HEK293 (cell line): ENCODE data around the gene ZFAND2B.
A peak's percentile ranks its signal among the peaks of the same experiment; 100 is the strongest.

Experiments
- CTCF ChIA-PET: fragments of 350-600 bp; formaldehyde crosslinking; extraction: SDS; loops from one replicate; lab custom pipeline; 2021; ENCODE audit warnings: antibody characterized with exemption; lab: Yijun Ruan, JAX
- POLR2A ChIA-PET: fragments of 300-600 bp; formaldehyde crosslinking; extraction: SDS; loops from one replicate; lab custom pipeline; 2020; ENCODE audit warnings: antibody characterized with exemption, inconsistent platforms; lab: Yijun Ruan, JAX
- H3K27ac ChIP-seq: fragments of 200-500 bp; sonication (Bioruptor generic); 2 replicates; pipeline ENCODE4 v1.5.1; 2014; ENCODE audit warnings: low read depth, low read length, control low read depth, inconsistent platforms; ENCODE audit errors: extremely low read depth
- H3K36me3 ChIP-seq, 2 experiments: fragments of 200-500 bp in 1 of 2; sonication (Bioruptor generic) in 1 of 2; 1 replicate in 1 of 2; 2 replicates in 1 of 2; pipeline ENCODE4 v1.5.1; 2014 to 2017; ENCODE audit warnings: inconsistent platforms in 2 of 2, low read length in 2 of 2; ENCODE audit not compliant: control insufficient read depth in 2 of 2, insufficient read depth in 1 of 2
- H3K4me1 ChIP-seq: fragments of 200-500 bp; sonication (Bioruptor generic); 2 replicates; pipeline ENCODE4 v1.5.1; 2014; ENCODE audit warnings: mild to moderate bottlenecking, low read length, inconsistent platforms; ENCODE audit not compliant: control insufficient read depth, insufficient read depth
- H3K4me3 ChIP-seq: 2 replicates; pipeline ENCODE4 v1.5.1; 2011; ENCODE audit warnings: low read depth, mild to moderate bottlenecking, control low read depth, low read length, moderate library complexity
- H3K9me3 ChIP-seq: fragments of 200-500 bp; sonication (Bioruptor generic); 2 replicates; pipeline ENCODE4 v1.5.1; 2014; ENCODE audit warnings: low read depth, low read length, inconsistent platforms; ENCODE audit not compliant: control insufficient read depth, insufficient read depth
- AEBP2 ChIP-seq: fragments of 450-650 bp; formaldehyde crosslinking; IDR thresholded peaks from 2 replicates; pipeline ENCODE4 v1.5.1; 2016; ENCODE audit warnings: missing biosample characterization, missing genetic modification characterization, borderline replicate concordance
- BCL6B ChIP-seq: fragments of 450-650 bp; formaldehyde crosslinking; IDR thresholded peaks from 2 replicates; pipeline ENCODE4 v1.5.1; 2017; ENCODE audit warnings: missing biosample characterization, missing genetic modification characterization
- PATZ1 ChIP-seq: fragments of 450-650 bp; formaldehyde crosslinking; IDR thresholded peaks from 2 replicates; pipeline ENCODE4 v1.5.1; 2016; ENCODE audit warnings: missing biosample characterization, missing genetic modification characterization
- TCF7L2 ChIP-seq: IDR thresholded peaks from 2 replicates; pipeline ENCODE4 v1.6.1; 2011; ENCODE audit warnings: low read depth, mild to moderate bottlenecking, inconsistent platforms, low read length, moderate library complexity, borderline replicate concordance
- WT1 ChIP-seq: fragments of 450-650 bp; formaldehyde crosslinking; IDR thresholded peaks from 2 replicates; pipeline ENCODE4 v1.5.1; 2016; ENCODE audit warnings: missing biosample characterization, missing genetic modification characterization
- ZBTB10 ChIP-seq: fragments of 450-650 bp; formaldehyde crosslinking; IDR thresholded peaks from 2 replicates; pipeline ENCODE4 v1.5.1; 2016; ENCODE audit warnings: missing biosample characterization, missing genetic modification characterization
- ZBTB17 ChIP-seq: fragments of 450-650 bp; formaldehyde crosslinking; IDR thresholded peaks from 2 replicates; pipeline ENCODE4 v1.5.1; 2016; ENCODE audit warnings: missing biosample characterization, missing genetic modification characterization
- ZBTB21 ChIP-seq: fragments of 450-650 bp; formaldehyde crosslinking; IDR thresholded peaks from 2 replicates; pipeline ENCODE4 v1.5.1; 2017; ENCODE audit warnings: missing biosample characterization, missing genetic modification characterization
- ZFP69B ChIP-seq: fragments of 450-650 bp; formaldehyde crosslinking; IDR thresholded peaks from 2 replicates; pipeline ENCODE4 v1.5.1; 2016; ENCODE audit warnings: missing biosample characterization, missing genetic modification characterization
- ZNF202 ChIP-seq: fragments of 450-650 bp; formaldehyde crosslinking; IDR thresholded peaks from 2 replicates; pipeline ENCODE4 v1.5.1; 2016; ENCODE audit warnings: missing biosample characterization, missing genetic modification characterization, borderline replicate concordance
- ZNF341 ChIP-seq: fragments of 450-650 bp; formaldehyde crosslinking; IDR thresholded peaks from 2 replicates; pipeline ENCODE4; 2016; ENCODE audit warnings: low read depth, missing biosample characterization, missing genetic modification characterization
- ZNF354C ChIP-seq: fragments of 450-650 bp; formaldehyde crosslinking; IDR thresholded peaks from 2 replicates; pipeline ENCODE4 v1.5.1; 2016; ENCODE audit warnings: missing biosample characterization, missing genetic modification characterization, low read depth, borderline replicate concordance
- ZNF558 ChIP-seq: fragments of 450-650 bp; formaldehyde crosslinking; IDR thresholded peaks from 2 replicates; pipeline ENCODE4 v1.5.1; 2016; ENCODE audit warnings: missing biosample characterization, missing genetic modification characterization
- ZNF560 ChIP-seq: fragments of 450-650 bp; formaldehyde crosslinking; IDR thresholded peaks from 2 replicates; pipeline ENCODE4 v1.5.1; 2017; ENCODE audit warnings: missing biosample characterization, missing genetic modification characterization, borderline replicate concordance
- ZNF791 ChIP-seq: fragments of 450-650 bp; formaldehyde crosslinking; IDR thresholded peaks from 2 replicates; pipeline ENCODE4 v1.5.1; 2016; ENCODE audit warnings: missing biosample characterization, missing genetic modification characterization
- ZNF830 ChIP-seq: fragments of 450-650 bp; IDR thresholded peaks from 2 replicates; pipeline ENCODE4 v1.5.0; 2018; ENCODE audit warnings: missing biosample characterization, missing genetic modification characterization, low read depth, mild to moderate bottlenecking, moderate library complexity
- ZNF843 ChIP-seq: fragments of 450-650 bp; formaldehyde crosslinking; IDR thresholded peaks from 2 replicates; pipeline ENCODE4 v1.5.1; 2016; ENCODE audit warnings: missing biosample characterization, missing genetic modification characterization
- ZXDB ChIP-seq: fragments of 450-650 bp; formaldehyde crosslinking; IDR thresholded peaks from 2 replicates; pipeline ENCODE4 v1.5.1; 2016; ENCODE audit warnings: missing biosample characterization, missing genetic modification characterization

ZFAND2B gene

GRCh38 chr2:219228041-219228910 lies 21.7 kb downstream of the ZFAND2B start:
- peaks cover 17 to 65% of the 10 kb centered on the region in 2 experiments for H3K36me3 ChIP-seq
- CTCF ChIA-PET = interaction anchor here (0.7 to 9.1 kb wide), 4 partner anchors 50 to 72 kb away, joined by 3 to 65 read pairs (median 4); no protein-coding TSS in a partner anchor
- TF ChIP-seq ZNF202 = no peak
- TF ChIP-seq ZFP69B (tag by site-specific recombination) = no peak
- no peak for TF ChIP-seq ZNF843 (tag by site-specific recombination)
- no peak for TF ChIP-seq ZNF560 (tag by site-specific recombination)
- TF ChIP-seq ZNF830 (tag by site-specific recombination) = no peak
- no peak for TF ChIP-seq PATZ1 (tag by site-specific recombination)
- no peak for TF ChIP-seq ZNF341 (tag by site-specific recombination)
- no peak for TF ChIP-seq ZNF791 (tag by site-specific recombination)
- no peak for TF ChIP-seq BCL6B (tag by site-specific recombination)
- no peak for TF ChIP-seq ZBTB21
- TF ChIP-seq AEBP2 (tag by site-specific recombination) = no peak
- TF ChIP-seq ZNF558 (tag by site-specific recombination) = no peak
- no peak for TF ChIP-seq WT1 (tag by site-specific recombination)
- no peak for TF ChIP-seq ZBTB17
- TF ChIP-seq TCF7L2 = no peak
- TF ChIP-seq, all 188 proteins: peak for 0
- Histone ChIP-seq H3K4me3 (peak overlapping the region; percentile 83), H3K27ac (peak overlapping the region; percentile 81; the same call in 1 of the 2 replicates), H3K4me1 (peaks cover 4% of the 10 kb centered on the region; the same call in 1 of the 2 replicates), H3K9me3 (no peaks in the 10 kb centered on the region)
- POLR2A ChIA-PET = interaction anchor here (0.6 to 2.8 kb wide), 6 partner anchors 8 to 50 kb away, joined by 5 to 16 read pairs (median 6); partner anchors contain the start of genes ABCB6, GLB1L and STK16

- TF ChIP-seq ZNF354C (no peak), ZXDB (tag by site-specific recombination) (peak; percentile 72; the same call in 1 of the 2 replicates), ZBTB10 (tag by site-specific recombination) (0 out of 2 replicates have a peak, but pooled peaks have one; percentile 17)
- TF ChIP-seq, all 188 proteins: peak for 2
- Histone ChIP-seq H3K4me3 (peak overlapping the region; percentile 83), H3K4me1 (peaks cover 4% of the 10 kb centered on the region; the same call in 1 of the 2 replicates), H3K36me3 (peaks cover 17 to 65% of the 10 kb centered on the region in 2 experiments), H3K27ac (peak overlapping the region; percentile 81; the same call in 1 of the 2 replicates), H3K9me3 (no peaks in the 10 kb centered on the region)
- POLR2A ChIA-PET = interaction anchor here (0.5 to 2.8 kb wide), 10 partner anchors 8 to 66 kb away, joined by 3 to 16 read pairs (median 8); partner anchors contain the start of genes ABCB6, DNAJB2, GLB1L and SLC23A3
- CTCF ChIA-PET = interaction anchor here (1.7 to 9.1 kb wide), 3 partner anchors 11 to 68 kb away, joined by 5 to 65 read pairs (median 8); no protein-coding TSS in a partner anchor
Observed at GRCh38 chr2:219228911-219229304, 22.3 kb downstream of the ZFAND2B start.
